Measurements from ENCODE around the gene UQCRQ. TPM values are rescaled to one million over a fixed set of nuclear protein-coding genes. Genes with fewer than 3 reads are reported as not detected.

Gene UQCRQ
- total RNA-seq, 1 experiment from 2014 or later: 306 TPM

DNA sequence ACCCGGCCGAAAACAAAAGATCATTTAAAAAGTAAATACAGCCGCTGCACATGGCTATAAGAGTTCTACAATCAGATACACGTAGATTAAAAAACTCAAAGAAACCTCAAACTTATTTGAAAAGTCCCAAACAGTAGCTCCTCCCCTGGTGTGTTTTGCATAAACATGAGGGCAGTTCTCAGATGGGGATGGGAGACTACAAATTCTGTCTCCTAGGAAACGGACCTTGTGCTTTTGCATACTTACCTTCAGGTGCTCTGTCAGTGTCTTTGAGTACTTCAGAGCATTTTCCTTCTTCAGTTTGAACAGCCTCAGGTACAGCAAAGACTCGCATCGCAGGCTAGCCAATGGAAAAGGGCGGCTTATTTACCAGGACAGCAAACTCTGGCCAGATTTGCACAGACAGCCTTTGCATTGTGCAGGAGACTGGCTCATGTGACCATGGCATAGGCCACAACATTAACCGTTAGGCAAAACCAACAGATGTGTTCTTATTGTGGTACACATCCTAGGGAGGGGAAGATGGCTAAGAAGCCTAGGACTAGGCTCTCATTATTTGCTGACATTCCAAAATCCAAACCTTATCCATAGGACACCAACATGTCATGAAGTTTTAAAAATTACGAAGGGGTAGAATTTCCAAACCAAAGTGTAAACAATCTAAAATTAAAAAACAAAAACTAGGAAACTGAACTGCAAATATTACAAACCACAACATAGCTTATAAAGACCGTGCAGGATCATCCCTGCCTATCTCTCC, 19.8 kb downstream of the UQCRQ start:
- Mint-ChIP-seq H3K36me3 (ENCODE audit: insufficient read depth in 1 of 3, low read depth in 3 of 3) (peaks cover 24 to 80% (median 75%) of the 10 kb centered on the region in 3 experiments; a peak in 6 of 7 replicates), H3K4me3 (no peak overlapping the region), H3K4me1 (peaks cover 0 to 2% of the 10 kb centered on the region in 2 experiments; a peak in 1 of 4 replicates), H3K9me3 (no peaks in the 10 kb centered on the region), H3K27me3 (ENCODE audit: low read depth) (no peaks in the 10 kb centered on the region), H3K27ac (no peak overlapping the region; a peak in 1 of 7 replicates)
- Histone ChIP-seq H4K20me1 (ENCODE audit: control insufficient read depth, insufficient read depth, insufficient read length) (no peaks in the 10 kb centered on the region), H3K9me3 (ENCODE audit: control insufficient read depth, low read depth, low read length) (no peaks in the 10 kb centered on the region), H3K79me1 (ENCODE audit: insufficient read depth, low read depth, low read length, poor library complexity, severe bottlenecking) (no peaks in the 10 kb centered on the region), H3K23ac (ENCODE audit: insufficient read length, low read depth, low read length) (no peak overlapping the region), H2BK120ac (ENCODE audit: low read depth, low read length, poor library complexity, severe bottlenecking) (no peak overlapping the region), H3K56ac (ENCODE audit: insufficient read length, low read depth, low read length) (no peak overlapping the region), H3K4ac (ENCODE audit: low read depth, low read length) (no peak overlapping the region), H4K5ac (ENCODE audit: insufficient read length, low read depth, low read length) (no peak overlapping the region), H3K4me1 (ENCODE audit: insufficient read depth, low read length) (no peaks in the 10 kb centered on the region), H3T11ph (ENCODE audit: low read length) (no peak overlapping the region), H2BK15ac (ENCODE audit: low read depth, low read length) (no peak overlapping the region), H2BK20ac (ENCODE audit: low read depth, low read length, poor library complexity, severe bottlenecking) (no peak overlapping the region), H2AFZ (ENCODE audit: low read length) (no peak overlapping the region), H3K18ac (ENCODE audit: insufficient read length, low read depth, low read length) (no peak overlapping the region), H4K8ac (replicated peaks; ENCODE audit: insufficient read length, low read depth, low read length) (no peak overlapping the region), H3K14ac (ENCODE audit: insufficient read depth, low read length) (no peak overlapping the region), H3K27ac (ENCODE audit: insufficient read length, low read depth, low read length) (no peak overlapping the region), H3K27me3 (ENCODE audit: insufficient read depth, low read length) (no peaks in the 10 kb centered on the region), H2AK5ac (ENCODE audit: insufficient read length, low read length) (no peak overlapping the region), H3K4me2 (ENCODE audit: insufficient read depth, insufficient read length, low read length) (no peak overlapping the region), H3K9ac (ENCODE audit: extremely low read depth, insufficient read length, low read length) (no peak overlapping the region), H4K91ac (ENCODE audit: insufficient read length, low read depth, low read length) (no peak overlapping the region), H2BK5ac (ENCODE audit: insufficient read length, low read length) (no peak overlapping the region), H3K23me2 (ENCODE audit: insufficient read length, low read depth, low read length, poor library complexity, severe bottlenecking) (no peaks in the 10 kb centered on the region), H2BK12ac (ENCODE audit: insufficient read length, low read depth, low read length) (no peak overlapping the region), H3K79me2 (ENCODE audit: insufficient read depth, low read length) (no peaks in the 10 kb centered on the region)
- DNase-seq: no peak
- TF ChIP-seq, protein P1, sequence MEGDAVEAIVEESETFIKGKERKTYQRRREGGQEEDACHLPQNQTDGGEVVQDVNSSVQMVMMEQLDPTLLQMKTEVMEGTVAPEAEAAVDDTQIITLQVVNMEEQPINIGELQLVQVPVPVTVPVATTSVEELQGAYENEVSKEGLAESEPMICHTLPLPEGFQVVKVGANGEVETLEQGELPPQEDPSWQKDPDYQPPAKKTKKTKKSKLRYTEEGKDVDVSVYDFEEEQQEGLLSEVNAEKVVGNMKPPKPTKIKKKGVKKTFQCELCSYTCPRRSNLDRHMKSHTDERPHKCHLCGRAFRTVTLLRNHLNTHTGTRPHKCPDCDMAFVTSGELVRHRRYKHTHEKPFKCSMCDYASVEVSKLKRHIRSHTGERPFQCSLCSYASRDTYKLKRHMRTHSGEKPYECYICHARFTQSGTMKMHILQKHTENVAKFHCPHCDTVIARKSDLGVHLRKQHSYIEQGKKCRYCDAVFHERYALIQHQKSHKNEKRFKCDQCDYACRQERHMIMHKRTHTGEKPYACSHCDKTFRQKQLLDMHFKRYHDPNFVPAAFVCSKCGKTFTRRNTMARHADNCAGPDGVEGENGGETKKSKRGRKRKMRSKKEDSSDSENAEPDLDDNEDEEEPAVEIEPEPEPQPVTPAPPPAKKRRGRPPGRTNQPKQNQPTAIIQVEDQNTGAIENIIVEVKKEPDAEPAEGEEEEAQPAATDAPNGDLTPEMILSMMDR (conservative IDR thresholded peaks at IDR 0.05): no peak
- WGBS (ENCODE audit: extremely low coverage, insufficient read length, low lambda C conversion rate): no CpG with 5 or more reads among the region's 11 CpGs

Data from H9 (cell line).